GM18519 (cell line): ENCODE results near the gene LY86.

Experiments
- ATAC-seq: cut with Tn5 transposase; IDR thresholded peaks from one replicate; pipeline ENCODE4 v1.9.1; 2021; ENCODE audit warnings: mild to moderate bottlenecking, moderate library complexity; ENCODE audit not compliant: unreplicated experiment, low FRiP score

The LY86 gene

DNA sequence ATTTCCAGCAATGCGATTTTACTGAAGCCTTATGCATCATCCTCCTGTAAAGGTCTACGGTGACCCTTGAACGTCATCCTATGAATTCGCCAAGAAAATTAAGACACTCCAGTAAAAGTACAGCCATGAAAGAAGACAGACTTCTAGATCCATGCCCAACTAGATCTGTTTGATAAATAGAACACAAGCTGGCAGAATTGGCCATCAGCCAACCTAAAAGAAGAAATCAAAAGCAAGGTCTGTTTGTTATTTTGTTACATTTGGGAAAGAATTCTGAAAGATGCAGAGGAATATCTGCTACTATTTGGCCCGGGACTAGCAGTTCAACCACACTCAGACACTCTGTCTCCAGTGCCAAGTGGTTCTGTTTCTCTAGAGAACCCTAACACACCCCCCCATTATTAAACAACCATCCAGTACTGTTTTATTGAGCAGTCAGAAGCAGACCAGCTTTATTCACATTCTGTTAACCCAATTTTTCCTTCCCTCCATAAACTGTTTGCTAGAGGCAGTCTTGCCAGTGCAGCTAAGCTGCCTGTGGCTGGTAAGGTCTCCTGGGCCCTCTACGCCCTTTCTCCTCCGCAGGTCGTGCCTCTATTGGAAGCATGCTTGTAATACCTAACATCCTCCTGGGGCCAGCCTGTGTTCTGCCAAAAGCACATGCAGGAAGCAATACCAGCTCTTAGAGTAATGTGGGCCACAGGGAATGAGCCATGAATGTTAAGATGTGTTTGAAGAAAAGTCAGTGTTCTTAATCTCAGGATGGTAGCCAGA is 30.7 kb downstream of the LY86 start:
- no peak for ATAC-seq

DNA sequence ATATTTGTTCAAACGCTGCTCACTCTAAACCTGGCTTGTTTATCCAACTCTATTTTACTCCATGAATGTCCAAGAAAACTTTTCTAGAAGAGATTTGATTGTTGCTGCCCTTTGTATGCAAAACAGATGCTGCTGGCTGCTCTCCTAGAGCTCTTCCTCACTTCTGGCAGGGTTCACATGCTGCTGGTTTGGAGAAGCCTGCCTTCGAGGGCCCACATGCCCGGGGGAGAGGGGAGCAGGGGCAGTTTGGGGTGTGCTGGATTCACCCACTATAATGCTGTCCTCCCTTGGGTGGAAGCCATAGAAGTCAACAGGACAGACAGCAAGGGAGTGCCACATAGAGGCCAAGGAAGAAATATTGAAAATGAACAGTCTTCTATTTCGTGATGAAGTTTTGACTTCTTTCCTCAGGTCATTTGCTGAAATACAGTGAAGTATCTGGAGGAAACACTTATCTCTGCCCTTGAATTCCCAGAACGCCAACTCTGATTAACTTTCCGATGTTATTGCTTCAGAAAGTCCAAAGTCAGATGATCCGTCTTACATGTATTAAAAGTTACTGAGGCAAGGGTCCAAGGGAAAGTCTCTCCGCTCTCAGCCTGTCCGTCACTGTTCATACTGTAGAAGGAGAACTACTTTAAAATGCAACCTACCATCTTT is 32.4 kb downstream of the LY86 start:
- no peak for ATAC-seq

DNA sequence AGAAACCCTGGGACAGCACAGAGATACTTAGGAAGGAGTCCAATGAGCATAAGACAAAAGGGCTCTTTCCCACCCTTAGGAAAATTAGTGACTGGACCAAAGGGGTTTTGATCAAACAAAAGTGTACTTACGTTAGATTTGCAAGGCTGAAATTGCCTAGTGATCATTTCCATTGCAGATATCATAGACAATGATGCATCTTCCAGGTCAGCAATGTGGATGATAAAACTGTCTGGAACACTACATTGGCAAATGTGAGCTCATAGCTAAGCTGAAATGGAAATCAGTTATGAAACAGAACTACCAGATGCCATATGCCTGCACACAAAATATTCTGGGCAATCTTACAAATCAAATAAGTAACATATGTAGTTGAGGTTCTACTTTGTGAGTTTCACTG is 34.0 kb downstream of the LY86 start:
- no peak for ATAC-seq

DNA sequence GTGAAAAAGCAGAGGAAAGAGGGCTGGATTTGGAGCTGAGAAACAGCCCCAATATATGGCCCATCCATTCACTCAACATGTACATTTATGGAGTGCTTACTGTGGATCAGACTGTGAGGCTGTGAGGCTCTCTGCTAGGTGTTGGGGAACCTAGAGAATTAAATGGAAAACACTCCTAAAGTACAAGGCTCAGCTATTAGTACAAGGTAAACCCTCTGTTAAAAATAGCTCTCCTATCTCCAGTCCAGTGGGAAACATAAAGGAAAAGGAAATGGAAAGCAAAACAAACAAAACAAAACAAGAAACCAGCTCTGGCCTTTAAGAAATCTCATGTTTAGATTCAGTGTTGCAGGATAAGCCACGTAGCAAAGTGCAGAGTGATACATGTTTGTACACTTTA is 35.0 kb downstream of the LY86 start:
- ATAC-seq = no peak

DNA sequence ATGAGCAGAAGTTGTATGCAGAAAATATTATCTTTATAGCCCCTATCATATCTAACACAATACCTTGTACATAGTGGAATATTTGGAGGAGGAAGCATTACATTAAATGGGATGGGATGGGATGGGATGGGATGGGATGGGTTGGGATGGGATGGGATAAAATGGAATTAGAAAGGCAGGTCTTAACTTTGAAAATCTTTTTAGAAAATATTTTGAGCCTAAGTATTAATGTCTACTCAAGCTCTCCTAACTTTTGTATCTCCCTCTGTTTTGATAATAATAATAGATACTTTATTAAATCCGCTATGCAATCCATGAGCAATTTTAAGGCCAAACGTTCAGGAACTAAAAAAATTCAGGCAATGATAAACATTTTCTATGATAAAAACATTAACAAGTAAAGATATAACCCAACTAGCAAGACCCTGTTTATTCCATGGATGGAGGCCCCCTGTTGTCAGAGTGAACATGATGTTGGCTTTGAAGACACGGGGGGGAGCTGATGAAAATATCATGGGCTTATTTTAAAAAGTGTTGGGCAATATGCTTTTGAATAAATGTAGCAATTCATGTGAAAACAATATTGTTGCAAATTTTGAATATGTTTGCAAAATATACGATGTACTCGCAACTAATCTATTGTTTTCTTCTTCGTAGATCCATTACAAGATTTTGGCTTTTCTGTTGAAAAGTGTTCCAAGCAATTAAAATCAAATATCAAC is 35.9 kb downstream of the LY86 start:
- ATAC-seq = no peak

DNA sequence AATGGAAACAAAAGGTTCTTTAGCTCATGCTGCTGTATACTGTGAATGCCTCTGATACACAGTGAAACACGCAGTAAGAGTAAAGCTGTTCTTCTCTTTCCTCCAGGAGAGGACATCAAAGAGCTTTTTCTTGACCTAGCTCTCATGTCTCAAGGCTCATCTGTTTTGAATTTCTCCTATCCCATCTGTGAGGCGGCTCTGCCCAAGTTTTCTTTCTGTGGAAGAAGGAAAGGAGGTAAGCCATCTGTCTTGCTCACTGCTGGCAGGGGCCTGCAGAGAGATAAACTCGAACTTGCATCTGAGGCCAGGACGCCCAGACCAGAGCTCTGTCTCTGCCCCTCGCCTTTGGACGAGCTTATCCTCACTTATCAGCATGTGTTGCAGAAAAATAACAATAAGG is 37.7 kb downstream of the LY86 start:
- ATAC-seq = no peak

DNA sequence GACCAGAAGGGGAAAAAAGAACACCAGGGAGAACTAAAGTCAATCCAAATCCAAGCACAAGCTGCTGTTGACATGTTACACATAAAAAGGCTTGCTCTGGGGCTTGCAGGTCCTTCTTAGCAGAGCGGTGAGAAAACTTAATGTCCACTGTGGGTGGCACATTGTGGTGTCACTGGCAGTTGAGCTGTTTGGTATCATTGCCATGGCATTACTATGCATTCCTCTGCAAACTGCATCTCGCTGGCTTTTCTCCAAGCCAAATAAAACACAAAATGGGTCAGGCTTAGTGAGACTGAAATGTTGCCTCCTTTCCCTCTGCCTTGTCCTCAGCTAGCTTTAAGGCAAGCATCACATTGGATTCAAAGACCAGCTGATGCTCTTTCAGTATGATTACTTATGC is 40.9 kb downstream of the LY86 start:
- ATAC-seq = no peak

DNA sequence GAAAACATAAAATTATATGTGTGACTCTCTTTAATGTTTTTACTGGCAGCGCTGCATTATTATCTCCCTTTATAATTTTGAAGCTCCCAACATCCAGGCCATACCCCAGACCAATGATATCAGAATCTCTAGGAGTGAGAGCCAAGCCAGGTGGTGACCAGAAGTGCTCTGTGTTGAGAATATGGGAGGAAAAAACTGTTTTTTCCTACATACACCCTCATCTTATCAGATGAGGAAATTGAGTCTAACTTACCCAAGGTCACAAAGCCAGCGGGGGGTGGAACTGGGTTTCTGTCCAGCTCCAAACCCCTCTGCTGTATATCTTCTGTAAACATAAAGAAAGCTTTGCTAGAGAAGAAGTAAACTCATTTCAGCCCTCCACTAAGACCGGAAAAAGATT is 42.5 kb downstream of the LY86 start:
- no peak for ATAC-seq

DNA sequence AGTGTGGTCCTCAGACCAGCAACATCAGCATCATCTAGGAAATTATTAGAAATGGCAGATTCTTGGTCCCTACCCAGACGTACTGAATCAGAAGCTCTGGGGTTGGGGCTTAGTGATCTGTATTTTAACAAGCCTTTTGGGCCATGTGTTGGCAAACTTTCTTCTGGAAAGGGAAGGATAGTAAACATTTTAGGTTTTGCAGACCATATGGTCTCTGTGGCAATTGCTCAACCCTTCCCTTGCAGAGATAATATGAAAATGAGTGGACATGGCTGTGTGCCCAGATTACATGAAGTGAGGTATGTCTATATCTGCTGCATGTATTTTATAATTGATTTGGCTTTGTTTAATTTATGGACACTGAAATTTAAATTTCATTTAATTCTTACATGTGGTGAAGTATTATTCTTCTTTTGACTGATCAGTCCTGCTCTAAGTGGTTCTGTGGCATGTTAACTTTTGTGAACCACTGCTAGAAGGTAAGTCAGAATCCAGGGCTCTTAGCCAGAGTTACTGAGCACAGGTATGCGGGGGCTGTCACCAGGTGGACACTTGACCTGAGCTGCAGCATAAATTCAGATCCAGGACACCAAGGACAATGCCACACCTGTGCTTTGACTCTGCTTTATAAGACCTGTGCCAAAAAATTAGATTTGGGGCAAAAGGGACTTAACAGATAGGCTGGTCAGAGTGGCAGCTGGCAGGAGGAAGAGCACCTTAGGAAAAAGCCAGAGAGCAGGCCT is 43.2 kb downstream of the LY86 start:
- ATAC-seq = no peak

DNA sequence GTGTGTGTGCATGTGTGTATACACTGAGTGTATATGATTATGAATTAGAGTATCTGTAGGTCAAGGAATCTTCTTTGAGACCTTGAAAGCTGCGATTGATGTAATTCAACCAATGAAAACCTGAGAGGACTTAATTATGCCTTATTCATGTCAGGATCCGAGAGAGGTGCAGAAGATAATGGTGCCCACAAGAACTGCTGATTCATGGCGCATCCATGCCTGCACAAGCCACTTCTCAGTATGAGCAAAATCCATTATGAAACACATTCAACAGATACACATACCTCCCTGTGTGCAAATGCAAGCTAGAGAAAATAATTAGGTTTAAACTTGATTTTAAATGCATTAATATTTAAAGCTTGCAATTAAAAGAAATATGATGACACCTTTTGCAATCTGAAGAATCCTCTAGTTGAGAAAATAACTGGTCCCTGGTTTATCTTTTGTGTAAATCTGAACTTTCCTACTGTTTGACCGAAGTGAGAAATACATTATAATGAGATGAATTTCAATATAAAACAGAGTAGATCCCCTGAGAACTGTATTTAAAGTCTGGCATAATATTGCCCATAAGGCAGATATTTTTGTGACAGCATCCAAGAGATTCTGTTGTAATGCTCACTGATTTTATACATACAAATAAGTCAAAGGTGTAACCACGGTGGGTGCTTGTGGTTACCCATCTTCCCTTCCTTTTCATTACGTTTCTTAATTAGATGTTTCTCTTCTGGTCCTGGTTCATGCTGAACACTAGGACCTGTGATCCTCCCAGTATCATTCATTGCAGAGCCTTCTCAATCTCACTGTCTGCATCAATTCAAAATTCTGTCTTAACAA is 45.6 kb downstream of the LY86 start:
- no peak for ATAC-seq

DNA sequence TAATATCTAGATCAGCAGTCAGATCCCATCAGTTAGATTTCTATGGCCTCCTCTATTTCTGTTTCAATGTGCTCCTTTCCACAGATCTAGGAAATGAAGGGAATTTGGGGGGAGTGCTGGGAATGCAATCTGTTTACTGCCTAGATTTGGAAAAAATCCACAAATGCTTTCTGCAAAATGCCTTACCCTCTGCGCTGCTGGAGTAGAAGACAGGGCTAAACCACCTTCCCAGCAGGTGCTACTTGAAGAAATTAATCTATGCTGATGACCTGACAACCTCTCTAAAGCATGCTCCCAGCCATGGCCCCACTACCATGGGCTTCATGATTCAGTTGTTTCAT is 46.2 kb downstream of the LY86 start:
- no peak for ATAC-seq

DNA sequence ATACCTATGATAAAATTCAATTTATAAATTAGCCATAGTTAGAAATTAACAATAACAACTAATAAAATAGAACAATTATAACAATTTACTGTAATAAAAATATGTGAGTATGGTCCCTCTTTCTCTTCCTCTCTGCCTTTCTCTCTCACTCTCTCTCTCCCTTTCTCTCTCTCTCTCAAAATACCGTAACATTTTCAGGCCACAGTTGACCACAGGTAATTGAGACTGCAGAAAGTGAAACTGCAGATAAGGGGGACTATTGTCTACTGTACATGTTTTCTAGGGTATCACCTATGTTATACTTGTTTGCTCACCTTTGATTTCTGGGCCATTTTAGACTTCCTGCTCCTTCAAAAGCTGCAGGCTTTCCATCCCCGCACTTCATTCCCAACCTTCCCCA is 46.8 kb downstream of the LY86 start:
- no peak for ATAC-seq

DNA sequence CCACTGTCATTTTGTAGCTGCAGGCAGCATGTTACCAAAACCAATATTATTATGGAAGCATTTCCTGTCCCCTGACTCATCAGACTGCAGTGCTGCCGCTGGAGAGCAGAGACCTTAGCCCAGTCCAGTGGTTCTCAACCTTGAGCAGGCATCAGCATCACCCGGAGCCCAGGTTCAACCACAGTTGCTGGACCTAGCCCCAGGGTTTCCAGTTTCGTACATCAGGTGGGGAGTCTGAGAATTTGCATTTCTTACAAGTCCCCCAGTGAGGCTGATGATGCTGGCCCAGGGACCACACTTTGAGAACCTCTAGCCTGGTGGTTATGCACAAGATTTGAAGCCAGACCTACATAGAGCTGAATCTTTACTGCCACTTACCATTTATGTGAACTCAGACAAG is 47.3 kb downstream of the LY86 start:
- ATAC-seq = no peak

DNA sequence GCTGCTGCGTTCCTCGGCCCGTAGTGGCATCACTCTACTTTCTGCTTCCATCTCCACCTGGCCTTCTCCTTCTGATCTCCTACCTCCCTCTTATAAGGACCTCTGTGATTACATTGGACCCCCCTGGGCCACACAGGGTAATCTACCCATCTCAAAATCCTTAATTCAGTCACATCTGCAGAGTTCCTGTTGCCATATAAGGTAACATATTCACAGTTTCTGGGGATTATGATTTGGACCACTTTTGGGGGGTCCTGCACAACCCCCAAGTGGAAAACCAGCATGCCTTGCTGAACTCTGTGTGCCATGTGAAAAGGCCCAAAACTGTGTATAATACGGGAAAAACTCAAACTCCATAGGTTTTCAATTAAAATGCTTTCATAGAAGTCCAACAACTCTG is 51.1 kb downstream of the LY86 start:
- ATAC-seq = no peak

DNA sequence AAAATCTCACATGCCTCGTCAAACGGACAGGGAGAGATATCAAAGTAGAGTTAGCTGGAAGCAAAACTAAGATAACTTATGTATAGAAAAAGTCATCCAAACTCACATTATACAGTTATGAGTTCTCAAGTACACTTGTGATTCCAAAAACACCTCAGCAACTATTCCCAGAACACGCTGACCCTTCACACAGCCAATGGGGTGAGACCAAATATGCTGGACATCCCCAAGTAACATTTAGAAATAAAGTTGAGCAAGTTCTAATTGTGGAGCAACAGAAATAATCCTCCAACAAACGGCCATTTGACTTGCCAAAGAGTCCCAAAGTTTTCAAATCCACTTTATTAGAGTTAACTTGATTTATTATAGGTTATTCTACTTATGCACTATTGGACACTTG is 52.4 kb downstream of the LY86 start:
- ATAC-seq = no peak

DNA sequence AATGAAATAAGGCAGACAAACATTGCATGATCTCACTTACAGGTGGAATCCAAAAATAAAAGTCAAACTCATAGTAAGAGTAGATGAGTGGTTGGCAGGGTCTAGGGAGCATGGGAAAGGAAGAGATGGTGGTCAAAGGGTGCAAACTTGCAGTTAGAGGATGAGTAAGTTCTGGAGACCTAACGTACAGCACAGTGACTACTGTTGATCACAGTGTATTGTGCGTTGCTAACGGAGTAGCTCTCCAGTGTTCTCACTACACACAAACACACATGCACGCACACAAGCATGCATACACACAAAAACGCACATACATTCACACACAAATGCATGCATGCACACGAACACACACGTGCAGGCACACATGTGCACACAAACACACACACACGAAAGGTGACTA is 54.9 kb downstream of the LY86 start:
- no peak for ATAC-seq

DNA sequence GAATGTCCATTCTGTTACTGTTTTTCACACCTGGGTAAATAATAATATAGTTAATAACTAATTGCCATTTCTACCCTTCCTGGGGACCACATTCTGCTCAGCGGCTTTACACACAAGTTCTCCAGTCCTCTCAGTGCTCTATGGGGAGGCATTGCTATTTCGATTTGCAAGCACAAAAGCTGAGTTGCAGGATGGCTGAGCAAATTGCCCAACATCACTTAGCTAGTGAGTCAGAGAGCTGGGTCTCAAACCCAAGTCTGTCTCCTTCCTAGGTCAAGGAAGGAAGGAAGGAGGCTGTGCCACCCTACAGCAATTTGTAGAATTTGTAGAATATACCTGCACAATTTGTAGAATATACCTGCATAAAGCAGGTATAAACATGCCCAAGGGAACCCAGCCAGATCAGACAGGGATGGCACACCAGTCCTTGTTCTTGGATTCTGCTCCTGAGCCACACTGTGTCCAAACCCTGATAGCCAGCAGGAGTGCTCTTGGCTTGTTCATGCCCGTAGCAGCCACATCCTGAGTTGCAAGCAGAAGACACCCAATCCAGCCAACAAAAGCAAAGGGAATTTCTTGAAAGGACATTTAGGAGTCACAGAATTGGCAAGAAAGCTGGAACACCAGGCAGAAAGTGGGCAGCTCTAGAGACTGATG is 56.9 kb downstream of the LY86 start:
- ATAC-seq = no peak

DNA sequence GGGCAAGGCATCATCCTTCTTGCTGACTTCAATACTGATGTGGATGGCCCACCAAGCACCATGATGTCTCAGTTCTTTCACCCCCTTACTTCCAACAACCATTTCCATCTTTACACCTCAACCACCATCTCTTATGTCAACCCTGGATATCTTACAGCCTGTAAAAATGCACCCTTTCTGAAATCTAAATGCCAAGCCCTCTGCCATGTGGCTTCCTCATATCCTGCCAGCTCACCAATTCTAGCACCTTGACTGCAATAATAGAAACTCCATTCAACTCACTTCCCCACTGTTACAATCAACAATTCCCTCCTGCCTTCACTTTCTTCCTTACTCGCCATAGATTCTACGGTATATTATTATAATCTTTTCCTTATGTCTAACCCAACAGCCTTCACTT is 57.9 kb downstream of the LY86 start:
- no peak for ATAC-seq

DNA sequence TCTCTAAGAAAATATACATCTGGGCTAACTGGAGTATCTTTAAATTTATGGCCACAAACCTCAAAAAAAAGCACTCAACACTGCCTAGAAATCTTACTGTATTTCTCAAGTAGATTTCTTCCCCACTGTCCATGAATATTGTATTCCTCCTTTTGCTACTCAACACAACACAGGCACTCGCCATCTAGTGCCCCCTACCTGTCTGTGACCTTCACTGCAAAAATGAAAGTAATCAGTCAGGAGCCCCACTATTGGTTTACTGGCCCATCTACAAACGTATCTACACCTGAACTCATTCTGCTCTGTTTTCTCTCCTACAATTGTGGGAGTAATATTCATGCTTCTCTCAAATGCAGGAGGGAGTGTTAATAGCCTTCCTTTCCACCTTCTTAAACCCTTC is 58.3 kb downstream of the LY86 start:
- ATAC-seq = no peak
